Bronchial epithelial cell (primary cell): ENCODE measurements around the gene PAAF1. TPM values are rescaled to one million over a fixed set of nuclear protein-coding genes. Genes with fewer than 3 reads are reported as not detected.

Experiments used
- DNase-seq: peaks from one replicate; pipeline ENCODE4 v3.0.0-alpha.2; 2010; ENCODE audit warnings: low read depth
- FAIRE-seq: peaks from 2 replicates; lab custom pipeline; 2011; peaks lifted over from hg19 to GRCh38; lab: Jason Lieb, UNC
- H3K27me3 ChIP-seq: 2 replicates; pipeline ENCODE4 v1.5.1; 2011; ENCODE audit warnings: low read length; ENCODE audit not compliant: control insufficient read depth, insufficient read depth
- H3K36me3 ChIP-seq: 2 replicates; pipeline ENCODE4 v1.5.1; 2011; ENCODE audit warnings: low read length; ENCODE audit not compliant: control insufficient read depth, insufficient read depth
- H3K4me3 ChIP-seq: 2 replicates; pipeline ENCODE4 v1.5.1; 2011; ENCODE audit warnings: mild to moderate bottlenecking, low read depth, low read length, control low read depth
- CTCF ChIP-seq: IDR thresholded peaks from 2 replicates; pipeline ENCODE4 v1.5.1; 2011; ENCODE audit warnings: mild to moderate bottlenecking, moderate library complexity, low read length, control low read depth, inconsistent platforms; ENCODE audit not compliant: insufficient read depth, severe bottlenecking
- total RNA-seq: library from RNA; depleted of rRNA; stranded (reverse); fragments of >200 nt; gene quantifications from 2 replicates; pipeline ENCODE4 v1.2.1, GENCODE V29; 2014

PAAF1 gene
- total RNA-seq, 1 donor from 2014 or later = 10.3 TPM

DNA sequence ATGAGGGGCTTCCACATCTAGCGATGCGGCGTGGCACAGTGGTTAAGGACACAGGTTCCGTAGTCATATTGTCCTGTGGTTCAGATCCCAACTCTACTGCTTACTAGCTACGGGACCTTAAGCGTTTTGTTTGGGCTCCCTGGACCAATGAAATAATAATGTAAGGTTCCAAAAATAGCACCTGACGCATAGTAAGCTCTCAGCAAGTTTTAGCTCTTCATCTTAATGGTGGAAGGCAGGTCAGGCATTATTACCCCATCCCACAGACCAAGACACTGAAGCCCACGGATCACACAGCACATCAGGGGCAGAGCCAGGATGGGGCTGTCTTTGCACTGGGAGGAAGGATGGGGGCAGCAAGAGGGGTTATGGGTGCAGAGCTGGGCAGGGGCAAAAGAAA, 87.1 kb downstream of the PAAF1 start:
- Histone ChIP-seq H3K27me3 (no peaks in the 10 kb centered on the region), H3K36me3 (no peaks in the 10 kb centered on the region), H3K4me3 (no peak overlapping the region)
- DNase-seq = no peak
- no peak for FAIRE-seq
- no peak for TF ChIP-seq CTCF

DNA sequence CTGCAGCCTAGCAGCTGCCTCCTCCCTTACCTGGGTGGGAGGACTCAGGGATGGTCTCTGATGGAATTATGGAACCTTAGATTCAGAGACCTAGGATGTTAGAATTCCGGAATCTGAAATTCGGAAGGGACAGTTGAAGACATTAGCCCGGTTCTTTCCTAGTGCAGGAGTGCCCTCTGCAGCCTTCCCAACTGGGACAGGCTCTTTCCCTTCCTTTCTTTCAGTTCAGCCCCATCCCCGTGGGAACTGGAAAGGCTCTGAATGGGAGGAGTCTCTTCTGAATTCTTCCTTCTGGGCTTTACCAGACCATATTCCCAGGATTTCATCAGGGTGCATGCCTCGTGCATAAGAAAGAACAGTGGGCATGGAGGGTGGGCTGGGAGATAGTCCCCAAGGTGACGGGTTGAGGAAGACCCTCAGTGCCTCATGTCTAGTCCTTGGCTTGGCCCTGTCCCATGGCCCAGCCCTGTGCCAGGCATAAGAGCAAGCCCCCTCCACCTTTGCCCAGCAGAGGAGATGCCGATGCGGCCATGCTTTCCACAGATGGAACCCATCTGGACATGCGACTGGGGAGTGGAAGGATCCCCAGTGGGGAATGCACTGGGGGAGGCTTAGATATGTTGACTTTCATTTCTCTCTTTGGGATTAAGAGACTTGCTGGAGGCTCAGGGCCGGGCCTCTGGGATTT, 88.4 kb downstream of the PAAF1 start:
- Histone ChIP-seq H3K27me3 (no peaks in the 10 kb centered on the region), H3K4me3 (no peak overlapping the region), H3K36me3 (no peaks in the 10 kb centered on the region)
- no peak for TF ChIP-seq CTCF
- FAIRE-seq = no peak
- no peak for DNase-seq

DNA sequence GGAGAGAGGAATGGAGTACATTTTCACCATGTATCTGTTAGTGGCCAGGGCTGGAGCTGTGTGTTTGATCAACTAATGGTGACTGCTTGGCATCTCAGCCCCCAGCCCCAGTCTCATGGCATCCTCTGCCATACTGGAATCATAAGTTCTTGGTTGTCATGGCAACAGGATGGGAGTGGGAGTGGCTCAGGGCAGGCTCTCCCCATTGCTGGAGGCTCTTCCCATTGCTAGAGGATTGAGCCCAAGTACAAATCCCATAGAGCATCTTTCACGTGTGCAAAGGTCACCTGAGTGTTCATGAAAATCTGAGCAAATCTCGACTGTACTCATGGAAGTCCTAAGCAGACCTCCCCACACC, 88.9 kb downstream of the PAAF1 start:
- no peaks in the 10 kb centered on the region for H3K36me3 ChIP-seq
- H3K27me3 ChIP-seq = no peaks in the 10 kb centered on the region
- no peak overlapping the region for H3K4me3 ChIP-seq
- FAIRE-seq (no peak), DNase-seq (no peak)
- no peak for TF ChIP-seq CTCF

- Histone ChIP-seq H3K27me3 (no peaks in the 10 kb centered on the region), H3K36me3 (no peaks in the 10 kb centered on the region), H3K4me3 (no peak overlapping the region)
- no peak for TF ChIP-seq CTCF
- DNase-seq (no peak), FAIRE-seq (no peak)
These were observed 91.7 kb downstream of the PAAF1 start for GRCh38 chr11:73968356-73968966.

DNA sequence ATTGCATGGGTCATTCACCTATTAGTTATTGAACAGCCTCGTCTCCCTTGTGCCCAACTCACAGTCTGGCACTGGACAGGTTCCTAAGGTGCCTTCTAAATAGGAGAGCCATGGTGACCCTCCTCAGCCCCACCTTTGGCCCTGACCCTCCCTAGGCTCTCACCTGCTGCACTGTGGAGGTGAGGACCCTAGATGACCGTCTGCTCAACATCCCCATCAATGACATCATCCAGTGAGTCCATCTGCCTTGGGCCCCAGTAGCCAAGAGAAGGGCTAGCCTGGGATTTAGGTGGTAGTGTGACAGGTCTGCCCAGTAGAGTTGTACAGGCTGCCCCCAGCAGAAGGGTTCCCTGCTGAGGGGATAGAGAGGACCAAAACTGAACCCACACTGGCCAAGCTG, 92.3 kb downstream of the PAAF1 start:
- DNase-seq (no peak), FAIRE-seq (no peak)
- TF ChIP-seq CTCF = no peak
- Histone ChIP-seq H3K27me3 (no peaks in the 10 kb centered on the region), H3K4me3 (no peak overlapping the region), H3K36me3 (no peaks in the 10 kb centered on the region)
